Calu3 (cell line): Measurements from ENCODE around the gene TTLL11. TPM values are rescaled to one million over a fixed set of nuclear protein-coding genes. Genes with fewer than 3 reads are reported as not detected.
"Not testable (repeated sequence)": the region's sequence is repeated elsewhere in the genome, so short reads cannot be mapped to it uniquely, and the experiment has no call there.

ENCODE experiments used
- BruUV-seq: library from RNA; stranded (reverse); fragments of 400-500 nt; replicated peaks from 2 replicates; lab custom pipeline; 2021; lab: Mats Ljungman, UMichigan
- CTCF ChIA-PET: fragments of 300-600 bp; sonication (Branson Sonifier 250); formaldehyde crosslinking; loops from one replicate; lab custom pipeline; 2022; ENCODE audit warnings: antibody characterized with exemption; lab: Charles Lee
- DNase-seq: peaks from one replicate; pipeline ENCODE4 v3.0.0; 2022
- H3K27ac Mint-ChIP-seq: one replicate; pipeline ENCODE4 v1.8.0; 2022; ENCODE audit warnings: mixed read lengths; ENCODE audit not compliant: unreplicated experiment
- H3K27me3 Mint-ChIP-seq: one replicate; pipeline ENCODE4 v1.8.0; 2022; ENCODE audit warnings: mixed read lengths; ENCODE audit not compliant: unreplicated experiment
- H3K36me3 Mint-ChIP-seq: one replicate; pipeline ENCODE4 v1.8.0; 2022; ENCODE audit warnings: mild to moderate bottlenecking, moderate library complexity, mixed read lengths; ENCODE audit not compliant: insufficient read depth, unreplicated experiment
- H3K4me1 Mint-ChIP-seq: one replicate; pipeline ENCODE4 v1.8.0; 2022; ENCODE audit warnings: mild to moderate bottlenecking, low read depth, mixed read lengths; ENCODE audit not compliant: unreplicated experiment
- H3K4me3 Mint-ChIP-seq: one replicate; pipeline ENCODE4 v1.8.0; 2022; ENCODE audit warnings: mild to moderate bottlenecking, low read depth, moderate library complexity, mixed read lengths; ENCODE audit not compliant: unreplicated experiment
- H3K9me3 Mint-ChIP-seq: one replicate; pipeline ENCODE4 v1.8.0; 2022; ENCODE audit warnings: low read depth, mixed read lengths; ENCODE audit not compliant: unreplicated experiment
- CTCF ChIP-seq: fragments of 200-600 bp; IDR thresholded peaks from one replicate; pipeline ENCODE4 v1.8.0; 2022; ENCODE audit warnings: antibody characterized with exemption; ENCODE audit not compliant: unreplicated experiment
- intact Hi-C: fragments of 100-400 bp; cut with micrococcal nuclease; formaldehyde crosslinking; loops from one replicate; pipeline ENCODE4 v1.10.0; 2022; ENCODE audit not compliant: unreplicated experiment
- total RNA-seq: library from RNA; stranded (reverse); gene quantifications from 2 replicates; pipeline ENCODE4 v1.2.3, GENCODE V29; 2022

Gene TTLL11
- total RNA-seq, 1 experiment from 2014 or later: 10.5 TPM

DNA sequence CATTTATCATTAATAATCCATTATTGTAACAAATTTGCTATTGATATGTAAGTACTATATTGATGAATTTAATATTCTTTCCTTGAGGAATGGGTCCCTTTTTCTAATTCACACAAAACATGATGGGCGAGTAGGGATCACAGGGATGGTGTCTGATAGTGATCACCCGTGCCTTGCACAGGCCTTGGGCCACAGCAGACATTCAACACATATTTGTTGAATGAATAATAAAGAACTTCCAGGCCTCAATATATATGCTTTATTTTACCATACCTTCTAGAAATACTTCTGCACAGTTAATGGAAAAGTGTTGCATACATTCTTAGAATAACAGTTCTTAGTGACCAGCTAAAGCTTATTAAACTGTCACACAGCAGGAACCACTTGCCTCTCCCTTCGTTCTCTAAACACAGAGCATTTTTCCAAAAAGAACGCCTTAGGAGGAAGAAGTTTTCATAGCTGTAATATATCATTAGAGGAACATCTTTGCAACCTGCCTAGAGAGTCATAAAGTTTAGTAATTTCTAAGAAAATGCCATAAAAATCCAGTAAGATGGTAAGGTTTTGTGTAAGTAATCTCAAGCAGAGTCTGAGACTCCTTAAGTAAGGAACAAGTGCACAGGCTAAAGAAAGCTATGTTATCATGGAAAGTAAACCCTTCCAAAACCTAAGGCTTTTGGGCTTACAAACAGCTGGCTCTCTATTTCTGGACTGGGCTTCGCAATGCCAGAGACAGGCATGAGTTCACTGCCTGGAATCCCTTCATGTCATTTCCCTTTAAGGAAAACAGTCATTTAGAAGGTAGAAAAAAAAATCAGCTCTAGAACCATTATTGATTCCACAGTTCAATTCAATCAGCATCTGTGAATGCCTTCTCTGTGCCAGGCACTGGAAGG, 17.7 kb downstream of the TTLL11 start:
- intact Hi-C loops: no loop called here
- no TSS peak for BruUV-seq
- Mint-ChIP-seq H3K9me3 (peaks cover 5% of the 10 kb centered on the region), H3K36me3 (no peaks in the 10 kb centered on the region), H3K4me3 (no peak overlapping the region), H3K4me1 (no peaks in the 10 kb centered on the region), H3K27me3 (no peaks in the 10 kb centered on the region), H3K27ac (no peak overlapping the region)
- CTCF ChIA-PET: no interaction called here
- no peak for TF ChIP-seq CTCF
- no peak for DNase-seq

DNA sequence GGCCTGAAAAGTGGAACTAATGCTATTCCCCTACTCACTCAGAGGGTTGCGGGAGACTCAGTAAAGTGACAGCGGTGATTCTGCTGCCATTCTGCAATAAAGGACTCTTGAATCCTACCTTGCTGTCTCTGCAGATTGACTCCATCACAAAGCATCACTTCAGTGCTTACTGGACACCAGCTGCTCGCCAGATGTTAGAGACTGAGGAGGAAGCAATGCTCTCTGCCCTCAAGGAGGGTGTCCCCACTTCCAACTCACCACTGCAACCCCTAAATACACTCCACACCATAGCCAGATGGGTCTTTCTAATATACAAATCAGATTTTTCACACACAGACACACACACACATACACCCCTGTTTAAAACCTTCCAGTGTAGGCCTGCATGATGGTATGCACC, 21.4 kb downstream of the TTLL11 start:
- Mint-ChIP-seq H3K27me3 (no peaks in the 10 kb centered on the region), H3K27ac (no peak overlapping the region), H3K36me3 (no peaks in the 10 kb centered on the region), H3K9me3 (no peaks in the 10 kb centered on the region), H3K4me3 (no peak overlapping the region), H3K4me1 (no peaks in the 10 kb centered on the region)
- TF ChIP-seq CTCF: no peak
- no peak for DNase-seq
- intact Hi-C loops: no loop called here
- CTCF ChIA-PET: no interaction called here
- BruUV-seq: no TSS peak

DNA sequence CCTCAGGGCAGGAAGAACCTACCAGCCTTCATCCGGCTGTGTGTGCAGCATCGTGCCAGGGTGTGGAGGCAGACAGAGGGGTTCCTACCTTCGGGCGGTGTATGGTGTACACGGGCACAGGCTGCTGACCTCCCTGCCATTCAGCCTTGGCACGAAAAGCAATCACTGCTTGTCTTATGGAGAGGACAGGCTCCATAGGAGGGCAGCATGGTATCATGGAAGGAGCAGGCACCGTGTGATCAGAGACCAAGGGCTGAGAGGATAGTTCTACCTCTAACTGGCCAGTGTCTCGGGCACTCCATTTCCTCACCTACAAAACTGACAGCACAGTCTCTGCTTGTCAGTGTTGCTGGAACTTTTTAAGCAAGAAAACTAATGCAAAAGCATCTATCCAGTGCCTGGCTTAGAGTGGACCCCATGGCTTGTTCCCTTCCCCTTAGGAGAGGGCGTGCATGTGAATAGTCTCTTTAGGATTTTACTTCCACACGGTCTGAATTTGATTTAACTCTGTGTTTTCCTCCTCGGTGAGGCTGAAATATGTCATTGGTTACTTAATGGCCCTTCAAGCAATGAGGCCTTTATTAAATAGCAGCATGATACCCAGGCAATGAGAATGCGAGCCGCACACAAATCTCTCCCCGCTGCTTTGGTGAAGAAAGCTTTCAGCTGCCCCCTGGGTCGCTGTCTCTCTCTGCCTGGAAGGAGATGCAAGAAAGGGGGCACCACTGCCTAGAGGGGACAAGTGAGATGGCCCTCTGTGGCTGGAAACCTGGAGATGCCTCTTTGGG, 22.2 kb downstream of the TTLL11 start:
- intact Hi-C loops: no loop called here
- no TSS peak for BruUV-seq
- Mint-ChIP-seq H3K27ac (no peak overlapping the region), H3K27me3 (no peaks in the 10 kb centered on the region), H3K4me1 (peaks cover 4% of the 10 kb centered on the region), H3K4me3 (no peak overlapping the region), H3K36me3 (no peaks in the 10 kb centered on the region), H3K9me3 (no peaks in the 10 kb centered on the region)
- TF ChIP-seq CTCF: no peak
- DNase-seq: no peak
- CTCF ChIA-PET: no interaction called here

GRCh38 chr9:122066680-122067079, 26.4 kb downstream of the TTLL11 start:
- BruUV-seq, intact Hi-C loops: not testable (repeated sequence)
- H3K4me1 Mint-ChIP-seq: peaks cover 20% of the 10 kb centered on the region

More at GRCh38 chr9:122066680-122067079, 26.4 kb downstream of the TTLL11 start:
- H3K27me3 Mint-ChIP-seq, H3K4me3 Mint-ChIP-seq, CTCF ChIA-PET, DNase-seq, H3K36me3 Mint-ChIP-seq, H3K9me3 Mint-ChIP-seq, H3K27ac Mint-ChIP-seq: not testable (repeated sequence)
